Activated CD4-positive, alpha-beta T cell treated with anti-CD3 and anti-CD28 coated beads, Interleukin-2, Interleukin-4, amounts not matched to agents 100 ng/mL and 50 ng/mL, durations not matched to agents 16 hours and 8 hours (primary cell): ENCODE data around the gene ROPN1.
"Not testable (repeated sequence)": the region's sequence is repeated elsewhere in the genome, so short reads cannot be mapped to it uniquely, and the experiment has no call there.

Source experiments
- DNase-seq: peaks from one replicate; pipeline ENCODE4 v3.0.0-alpha.2; 2020; ENCODE audit warnings: low spot score

The ROPN1 gene

DNA sequence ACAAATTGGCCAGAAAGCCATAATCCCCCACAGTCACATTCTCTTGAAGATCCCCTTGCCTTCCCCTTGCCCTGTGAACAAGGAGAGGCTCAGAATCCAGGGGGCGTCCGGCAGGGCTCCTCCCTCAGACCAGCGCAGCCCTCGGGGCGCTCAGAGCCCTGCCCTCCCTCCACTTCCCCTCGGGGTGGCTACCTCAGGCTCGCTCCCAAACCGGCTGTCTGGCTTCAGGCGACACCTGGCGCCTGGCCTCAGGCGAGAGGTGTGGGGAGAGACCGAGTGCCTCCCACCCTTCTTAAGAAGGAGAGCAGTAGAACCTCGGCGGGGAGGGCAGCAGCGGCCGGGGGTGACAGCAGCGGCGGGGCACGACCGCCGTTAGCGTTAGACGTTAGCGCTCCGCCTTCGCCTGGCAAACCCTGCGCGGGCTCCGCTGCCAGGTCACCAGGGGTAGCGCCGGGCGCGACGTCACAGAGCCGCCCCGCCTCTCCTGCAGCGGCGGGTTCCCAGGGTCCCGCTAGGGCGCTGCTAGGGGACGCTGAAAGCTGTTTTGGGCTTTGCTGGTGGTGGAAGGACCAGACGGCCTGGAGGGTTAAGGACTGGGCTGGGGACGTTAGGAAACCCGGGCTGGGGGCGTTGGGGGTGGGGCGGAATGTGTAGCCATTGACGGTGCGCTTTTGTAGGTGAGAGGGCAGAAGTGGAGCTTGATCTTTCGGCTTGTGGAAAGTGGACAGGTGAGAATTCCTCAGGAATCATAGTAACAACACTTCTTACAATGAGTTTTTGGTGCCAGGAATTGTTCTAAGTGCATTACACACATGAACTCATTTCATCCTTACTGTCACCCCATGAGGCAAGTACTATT lies at the start of gene ROPN1:
Gene ROPN1 (minus strand): TSS at position 395 of the 859 bp plus-strand sequence. CDS start 11,643 bp downstream, outside the sequence.
- DNase-seq, result not testable (repeated sequence)

DNA sequence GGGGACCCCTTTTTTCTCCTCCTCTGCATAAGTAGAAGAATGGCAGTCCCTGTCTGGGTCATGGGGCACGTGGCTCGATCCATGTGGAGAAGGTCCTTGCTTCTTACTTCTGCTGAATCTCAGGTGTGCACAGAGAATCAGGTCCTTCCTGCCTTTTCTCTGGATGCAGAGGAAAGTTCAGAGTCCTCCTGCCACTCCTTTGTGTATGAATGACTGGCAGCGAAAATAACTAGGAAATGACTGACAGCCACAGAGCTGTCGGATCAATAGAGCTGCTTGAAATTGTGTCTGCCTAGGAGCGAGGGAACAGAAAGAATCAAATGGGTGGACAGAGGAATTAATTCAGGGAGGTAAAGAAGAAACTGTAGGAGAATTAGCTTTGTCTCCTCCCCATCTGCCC lies 49.6 kb upstream of the ROPN1 start:
- no peak for DNase-seq

DNA sequence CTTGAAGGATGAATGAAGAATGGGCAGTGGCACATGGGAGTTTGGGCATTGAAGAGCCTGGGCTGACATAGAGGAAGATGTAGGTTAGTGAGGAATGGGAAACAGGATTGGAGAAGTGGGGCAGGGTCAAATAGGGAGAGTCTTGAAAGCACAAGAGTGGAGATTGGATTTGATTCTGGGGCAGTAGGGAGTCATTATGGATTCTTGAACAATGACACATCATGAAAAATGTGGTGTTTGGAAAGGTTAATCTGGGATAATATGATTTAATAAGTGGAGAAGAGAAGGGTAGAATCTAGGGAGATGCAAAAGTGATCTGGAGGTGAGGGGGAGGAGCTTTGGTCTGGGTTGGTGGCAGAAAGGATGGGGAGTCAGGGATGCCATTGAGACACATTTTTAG lies 45.4 kb upstream of the ROPN1 start:
- no peak for DNase-seq

GRCh38 chr3:124036214-124036613 lies 44.3 kb upstream of the ROPN1 start:
- not testable (repeated sequence) for DNase-seq

DNA sequence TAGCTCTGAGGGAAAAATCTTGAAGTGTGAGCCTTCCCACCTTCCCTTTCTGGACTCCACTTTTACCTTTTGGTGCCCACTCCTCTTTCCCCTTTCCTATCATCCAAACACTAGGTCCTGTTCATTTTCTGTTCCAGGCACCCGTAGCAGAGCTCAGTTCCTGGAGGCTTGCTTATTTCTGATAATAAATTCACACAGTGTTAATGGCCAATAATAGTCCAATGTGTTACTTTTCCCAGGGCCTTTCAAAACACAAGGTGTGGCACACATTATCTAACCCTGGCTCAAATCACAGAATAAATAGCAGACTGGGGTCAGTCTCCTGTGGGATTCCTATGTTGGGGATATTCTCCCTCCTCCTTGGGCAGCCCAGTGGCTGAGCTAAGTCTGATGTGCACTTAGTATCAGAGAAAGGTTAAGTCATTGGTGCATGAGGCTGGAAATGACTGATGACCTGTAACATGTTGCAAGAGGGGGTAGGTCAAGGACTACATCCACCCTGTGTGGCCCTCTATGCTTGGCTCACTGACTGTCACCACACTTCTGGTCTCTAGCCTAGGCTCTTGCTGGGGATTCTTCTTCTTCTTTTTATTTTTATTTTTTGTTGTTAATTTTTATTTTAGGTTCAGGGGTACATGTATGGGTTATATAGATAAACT lies 43.7 kb upstream of the ROPN1 start:
- no peak for DNase-seq

- DNase-seq, result no peak
Observed at GRCh38 chr3:124034844-124035152, 42.9 kb upstream of the ROPN1 start.

GRCh38 chr3:124034016-124034843 lies 42.3 kb upstream of the ROPN1 start:
- peak; percentile 20 for DNase-seq

GRCh38 chr3:124033360-124034015 lies 41.6 kb upstream of the ROPN1 start, which contains the start of gene KALRN:
TSS of gene KALRN (plus strand) at chr3:124033369.
- DNase-seq, result no peak

DNA sequence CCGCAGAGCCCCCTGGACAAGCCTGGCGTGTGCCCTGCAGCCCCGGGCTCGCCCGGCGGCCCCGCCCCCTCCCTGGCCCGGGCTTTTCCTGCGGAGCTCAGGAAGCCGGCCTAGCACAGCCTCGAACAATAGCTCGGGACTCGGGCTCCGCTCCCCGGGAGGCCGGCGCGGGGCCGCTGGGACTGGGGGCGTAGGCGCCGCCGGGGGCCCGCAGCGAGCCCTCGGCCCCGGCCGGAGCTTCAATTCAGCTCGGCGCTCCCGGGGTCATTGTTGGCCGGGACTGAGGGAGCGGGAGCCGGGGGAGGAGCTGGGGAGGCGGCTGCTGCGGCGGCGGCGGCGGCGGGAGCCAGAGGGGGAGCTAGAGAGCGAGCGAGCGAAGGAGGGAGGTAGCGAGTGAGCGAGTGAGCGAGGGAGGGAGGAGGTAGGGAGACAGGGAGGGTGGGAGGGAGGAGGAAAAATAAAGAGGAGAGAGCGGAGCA lies 41.0 kb upstream of the ROPN1 start:
- DNase-seq, result peak; percentile 71

DNA sequence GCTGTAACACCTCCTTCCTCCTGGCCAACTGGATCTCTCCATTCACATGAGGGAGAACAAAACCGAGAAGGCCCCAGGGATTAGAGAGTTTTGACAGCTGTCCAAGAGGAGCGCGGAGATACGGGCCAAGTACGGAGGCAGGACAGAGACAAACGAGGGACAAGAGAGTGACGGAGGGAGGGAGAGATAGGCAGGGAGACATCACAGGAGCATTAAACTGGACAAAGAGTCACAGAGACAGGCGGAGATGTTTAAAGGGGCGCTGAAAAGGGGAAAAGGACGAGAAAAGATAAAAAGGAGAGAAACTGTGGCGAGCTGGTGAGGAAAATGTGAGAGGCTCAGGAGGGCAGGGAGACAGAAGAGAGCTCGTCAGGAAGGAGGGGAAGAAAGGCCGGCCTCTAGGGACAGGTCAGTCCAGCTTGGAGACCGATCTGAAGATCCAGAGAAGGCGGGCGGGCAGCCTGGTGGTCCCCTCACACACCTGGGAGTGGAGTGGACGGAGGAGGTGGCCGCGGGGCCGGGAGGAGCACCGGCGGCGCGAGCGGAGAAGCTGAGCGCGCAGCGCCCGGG lies 40.5 kb upstream of the ROPN1 start:
- no peak for DNase-seq

GRCh38 chr3:124026516-124026915 lies 34.6 kb upstream of the ROPN1 start:
- DNase-seq, result no peak

DNA sequence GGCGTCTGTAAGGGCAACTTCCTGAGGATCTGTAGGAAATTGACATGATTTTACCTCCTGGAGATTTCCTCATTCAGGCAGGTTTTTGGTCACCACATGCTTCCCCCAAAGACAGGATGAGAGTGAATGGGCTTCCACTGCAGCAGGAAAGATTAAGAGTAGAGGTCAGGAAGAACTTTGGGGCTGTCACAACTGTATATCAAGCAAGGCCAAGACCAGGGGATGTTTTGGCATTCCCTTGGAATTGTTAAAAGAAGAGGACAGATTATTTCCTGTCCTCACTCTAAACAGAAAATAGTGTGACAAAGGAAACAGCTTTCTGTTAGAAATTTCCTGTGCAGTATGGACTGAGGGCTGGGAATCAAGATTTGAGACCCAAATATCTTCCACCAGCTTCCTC lies 31.6 kb upstream of the ROPN1 start:
- DNase-seq, result not testable (repeated sequence)

DNA sequence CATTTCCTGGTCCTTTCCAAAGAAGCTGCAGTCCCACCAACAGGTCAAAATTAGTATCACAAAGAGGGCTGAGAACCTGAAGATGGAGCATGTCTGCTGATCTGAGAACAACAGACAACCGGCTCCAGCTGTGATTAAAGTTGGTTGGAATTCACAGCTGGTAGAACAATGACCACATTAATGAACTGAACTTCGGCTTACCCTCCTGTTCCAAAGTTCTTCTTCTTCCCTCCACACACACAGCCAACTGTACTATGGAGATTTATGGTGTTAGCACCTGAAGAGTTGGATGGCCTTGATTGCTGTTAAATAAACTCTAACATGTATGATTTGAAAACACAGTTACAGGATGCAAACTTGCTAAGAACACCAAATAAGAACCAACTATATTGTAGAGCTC lies 27.4 kb upstream of the ROPN1 start:
- DNase-seq, result no peak

GRCh38 chr3:124017502-124017901 lies 25.6 kb upstream of the ROPN1 start:
- not testable (repeated sequence) for DNase-seq

GRCh38 chr3:124016483-124016882 lies 24.6 kb upstream of the ROPN1 start:
- DNase-seq, result not testable (repeated sequence)

DNA sequence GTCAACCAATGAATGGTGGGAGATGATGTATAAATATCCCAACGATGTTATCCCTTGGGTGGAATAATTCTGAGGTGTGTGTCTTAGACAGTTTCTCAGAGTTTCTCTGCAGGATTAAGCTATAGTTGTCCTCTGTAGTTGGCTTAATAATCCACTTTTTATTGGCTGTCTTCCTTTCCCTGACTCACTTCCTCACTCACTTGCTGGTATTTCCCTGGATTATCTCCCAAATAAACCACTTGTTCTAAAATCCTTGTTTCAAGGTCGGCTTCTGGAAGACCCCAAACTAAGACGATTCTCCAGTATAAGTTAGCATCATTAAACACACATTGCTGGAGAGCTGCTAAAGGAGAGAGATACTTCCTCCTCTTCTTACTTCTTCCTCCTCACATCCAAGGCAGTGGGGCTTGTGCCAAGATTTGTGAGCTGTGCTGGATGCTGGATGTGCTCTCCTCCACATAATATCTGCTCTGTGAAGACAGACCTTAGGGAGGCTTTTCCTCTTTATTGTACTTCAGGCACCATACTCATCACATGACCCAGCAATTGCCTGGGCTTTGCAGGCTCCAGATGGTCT lies 22.5 kb upstream of the ROPN1 start:
- no peak for DNase-seq

DNA sequence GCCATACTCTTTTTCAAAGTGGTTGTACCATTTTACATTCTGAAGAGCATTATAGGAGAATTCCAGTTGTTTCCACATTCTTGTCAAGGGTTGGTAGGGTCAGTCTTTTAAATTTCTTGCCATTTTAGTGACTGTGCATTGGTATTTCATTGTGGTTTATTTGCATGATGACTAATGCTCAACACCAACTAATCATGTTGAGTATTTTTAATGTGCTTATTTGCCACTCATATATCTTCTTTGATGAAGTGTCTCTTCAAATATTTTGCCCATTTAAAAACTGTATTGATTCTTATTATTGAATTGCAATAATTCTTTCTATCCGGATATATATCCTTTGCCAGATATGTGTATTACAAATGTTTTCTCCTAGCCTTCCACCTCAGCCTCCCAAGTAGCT lies 16.4 kb upstream of the ROPN1 start:
- DNase-seq, result not testable (repeated sequence)

DNA sequence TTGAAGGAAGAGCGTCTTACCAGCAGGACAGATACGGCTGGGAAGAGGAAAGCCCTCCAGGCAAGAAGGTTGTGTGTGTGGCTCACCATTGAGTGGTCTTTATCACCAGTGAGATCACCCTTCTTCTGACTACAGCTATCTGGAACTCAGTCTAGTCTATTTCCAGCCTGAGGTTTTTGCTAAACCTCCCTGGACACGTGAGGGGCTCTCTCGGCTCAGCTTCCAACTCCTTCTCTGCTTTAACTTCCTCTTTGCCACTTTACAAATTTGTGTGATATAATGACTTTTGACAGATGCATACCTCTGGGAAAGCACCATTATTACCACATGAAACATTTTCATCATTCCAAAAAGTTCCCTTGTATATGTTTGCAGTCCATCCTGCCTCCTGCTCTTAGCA lies 15.3 kb upstream of the ROPN1 start:
- no peak for DNase-seq

- DNase-seq, result not testable (repeated sequence)
Observed at GRCh38 chr3:124002405-124003079, 10.6 kb upstream of the ROPN1 start.

- not testable (repeated sequence) for DNase-seq
Observed at GRCh38 chr3:124001366-124001765, 9.4 kb upstream of the ROPN1 start.

- no peak for DNase-seq
Observed at GRCh38 chr3:123997543-123997942, 5.6 kb upstream of the ROPN1 start.
